Head of caudate nucleus (tissue), 42 donors: ENCODE data around the gene CH25H.
A peak's percentile ranks its signal among the peaks of the same experiment; 100 is the strongest.
"Not testable (repeated sequence)": the region's sequence is repeated elsewhere in the genome, so short reads cannot be mapped to it uniquely, and the experiment has no call there.

Source experiments
- DNase-seq, 42 donors: peaks; one replicate each; pipeline versions ENCODE4 v3.0.0 to v3.0.0-alpha.2; 2020 to 2021; ENCODE audit warnings: mixed read lengths in 7 of 42
- intact Hi-C: fragments of 100-400 bp; cut with DNase I; formaldehyde crosslinking; loops from one replicate; pipeline ENCODE4 v1.15.0; 2022

The CH25H gene, protein sequence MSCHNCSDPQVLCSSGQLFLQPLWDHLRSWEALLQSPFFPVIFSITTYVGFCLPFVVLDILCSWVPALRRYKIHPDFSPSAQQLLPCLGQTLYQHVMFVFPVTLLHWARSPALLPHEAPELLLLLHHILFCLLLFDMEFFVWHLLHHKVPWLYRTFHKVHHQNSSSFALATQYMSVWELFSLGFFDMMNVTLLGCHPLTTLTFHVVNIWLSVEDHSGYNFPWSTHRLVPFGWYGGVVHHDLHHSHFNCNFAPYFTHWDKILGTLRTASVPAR

GRCh38 chr10:89207181-89207800, at the start of gene CH25H:
CH25H (minus strand) TSS chr10:89207317; CDS start chr10:89207292, 25 bp downstream.
- intact Hi-C loops: no loop called here
- peak; percentile 66 to 91 (median 82) for DNase-seq

DNA sequence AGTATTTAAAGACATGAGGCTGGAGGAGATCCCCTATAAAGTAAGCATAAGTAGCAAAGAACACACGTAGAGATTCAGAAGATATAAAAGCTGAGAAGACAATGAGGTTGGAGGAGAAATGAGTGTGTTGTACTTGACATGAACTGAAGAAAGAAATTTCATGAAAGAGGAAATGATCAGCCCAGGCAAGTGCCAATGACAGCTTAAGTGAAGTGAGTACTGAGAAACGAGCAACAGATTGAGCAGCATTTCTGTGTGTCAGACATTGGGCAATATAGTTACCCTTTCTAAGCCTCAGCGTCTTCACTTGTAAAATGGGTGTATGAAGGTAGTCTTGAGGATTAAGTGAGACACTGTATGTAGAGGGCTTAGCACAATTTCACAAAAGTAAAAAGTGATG, 49.2 kb upstream of the CH25H start:
- DNase-seq: no peak
- intact Hi-C loops: no loop called here

DNA sequence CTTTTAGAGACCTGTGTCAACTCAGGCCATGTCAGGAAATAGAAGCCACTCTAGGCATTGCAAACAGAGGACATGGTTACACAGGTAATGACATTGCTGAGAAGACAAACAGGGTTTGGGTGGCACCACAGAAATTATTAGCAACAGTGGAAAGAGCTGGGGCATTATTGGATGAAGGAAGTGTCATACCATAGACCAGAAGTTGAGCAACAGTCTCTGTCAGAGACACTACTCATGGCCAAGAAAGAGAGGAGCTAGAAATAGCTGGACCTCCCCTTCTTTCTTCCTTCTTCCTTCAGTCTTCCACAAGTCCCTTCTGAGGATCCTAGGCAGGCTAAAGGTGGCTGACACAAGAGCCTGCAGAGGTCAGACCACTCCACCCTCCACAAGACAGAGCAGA, 48.7 kb upstream of the CH25H start:
- no peak for DNase-seq
- intact Hi-C loops: no loop called here

GRCh38 chr10:89255091-89255579, 48.0 kb upstream of the CH25H start:
- DNase-seq, intact Hi-C loops: not testable (repeated sequence)

DNA sequence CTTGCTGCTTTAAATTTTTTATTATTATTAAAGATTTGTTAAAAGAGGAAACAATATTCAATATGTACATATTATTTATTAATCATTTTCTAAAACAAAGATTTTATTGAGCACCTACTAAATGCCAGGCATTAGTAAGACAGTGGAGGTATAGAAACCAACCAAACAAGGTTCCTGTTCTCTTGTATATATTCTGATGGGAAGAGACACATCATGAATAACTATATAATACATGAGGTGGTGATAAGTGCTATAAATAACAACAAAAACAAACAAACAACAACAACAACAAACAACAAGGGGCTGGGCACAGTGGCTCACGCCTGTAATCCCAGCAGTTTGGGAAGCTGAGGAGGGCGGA, 45.1 kb upstream of the CH25H start:
- intact Hi-C loops: loop anchor here (5.0 kb wide), 1 partner anchor 35 kb away; no protein-coding TSS in a partner anchor

DNA sequence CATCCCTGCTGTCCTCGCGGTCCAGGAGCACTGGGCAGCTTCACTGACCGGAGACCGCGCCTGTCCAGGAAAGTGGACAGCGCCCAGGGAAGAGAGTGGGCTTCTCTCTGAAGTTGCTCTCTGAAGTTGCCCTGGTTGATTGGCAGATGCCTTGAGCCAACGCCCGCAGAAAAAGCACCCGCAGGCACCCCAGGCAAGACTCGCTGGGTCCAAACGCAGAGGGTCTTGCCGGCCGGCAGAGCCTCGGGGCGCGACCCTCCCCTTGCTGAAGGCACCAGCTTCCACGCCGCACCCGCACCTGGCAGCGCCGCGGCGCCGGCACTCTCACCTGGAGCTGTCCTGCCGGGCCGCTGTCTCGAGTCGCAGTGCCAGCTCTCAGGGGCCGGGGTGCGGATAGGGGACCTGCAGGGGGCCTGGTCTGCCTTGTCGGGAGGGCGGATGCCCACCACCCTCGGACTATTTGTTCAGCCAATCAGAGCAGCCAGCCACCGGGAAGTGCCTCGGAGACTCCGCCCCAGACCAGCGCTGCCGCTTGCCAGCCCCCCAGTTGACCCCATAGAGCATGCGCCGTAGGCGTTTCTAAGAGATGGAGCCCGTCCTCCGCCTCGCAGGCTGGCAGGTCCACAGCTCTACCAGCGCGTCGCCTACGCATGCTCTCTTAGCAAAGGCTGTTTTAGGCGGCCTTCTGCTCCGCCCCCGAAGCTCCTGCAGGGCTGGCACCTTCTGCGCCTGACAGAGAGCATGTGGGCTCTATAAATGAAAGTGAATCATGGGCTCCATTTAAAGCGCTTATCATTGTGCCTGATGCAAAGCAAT, 44.5 kb upstream of the CH25H start, which contains the start of gene LIPA:
LIPA (minus strand) TSS at position 367 of the 816 bp plus-strand sequence. CDS start 4,127 bp downstream, outside the sequence.
- intact Hi-C loops: loop anchor here (5.0 kb wide), 1 partner anchor 34 kb away; no protein-coding TSS in a partner anchor
- peak; percentile 92 to 99 (median 97) for DNase-seq

More for the DNA sequence above, 45.1 kb upstream of the CH25H start:
- no peak for DNase-seq

DNA sequence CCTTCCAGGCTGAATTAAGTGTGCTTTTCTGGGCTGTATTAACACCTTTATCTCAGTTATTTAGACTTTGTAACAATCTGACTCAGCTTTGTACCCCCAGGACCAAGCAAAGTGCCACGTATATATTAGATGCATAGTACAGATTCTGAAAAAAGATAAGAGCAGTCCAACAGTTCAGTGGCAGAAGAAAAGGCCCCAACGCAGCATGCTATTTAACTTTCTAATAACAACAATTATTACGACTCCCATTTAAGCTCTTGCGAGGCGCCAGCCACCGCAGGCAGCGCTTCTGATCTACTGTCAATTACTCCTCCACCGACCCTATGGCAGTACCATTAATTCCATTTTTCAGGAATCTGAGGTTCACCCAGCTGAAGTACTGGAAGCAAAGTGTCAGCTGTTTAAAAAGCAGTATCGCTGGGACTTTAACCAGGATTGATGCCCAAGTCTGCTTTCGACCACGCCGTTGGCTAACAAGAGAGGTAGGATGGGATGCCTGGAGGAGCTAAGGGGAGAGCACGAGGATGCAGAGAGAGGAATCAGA, 43.8 kb upstream of the CH25H start:
- DNase-seq: peak in 14 of 42 donors; percentile 23 to 65 (median 34)
- intact Hi-C loops: loop anchor here (5.0 kb wide), 1 partner anchor 34 kb away; no protein-coding TSS in a partner anchor

- intact Hi-C loops: no loop called here
- no peak for DNase-seq
Measured at GRCh38 chr10:89248990-89249389, 41.9 kb upstream of the CH25H start.

- intact Hi-C loops, DNase-seq: not testable (repeated sequence)
Measured at GRCh38 chr10:89247623-89248022, 40.5 kb upstream of the CH25H start.

DNA sequence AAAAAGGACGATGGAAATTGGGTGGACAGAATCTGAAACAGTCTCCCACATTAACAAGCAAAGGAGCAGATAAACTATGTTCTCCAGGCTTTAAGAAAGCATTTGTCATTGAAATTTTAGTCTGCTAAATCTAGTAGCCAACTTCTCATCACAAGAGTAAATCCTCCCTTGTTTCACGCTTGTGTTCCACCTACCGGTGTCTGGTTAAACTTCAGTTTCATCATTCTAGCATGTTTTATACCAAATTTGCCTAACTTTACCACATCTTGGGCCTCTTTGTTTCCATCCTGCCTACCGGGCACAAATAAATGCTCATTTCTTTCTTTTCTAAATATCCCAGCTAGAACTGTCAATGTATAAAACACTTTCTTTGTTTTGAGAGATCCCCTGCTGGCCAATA, 38.7 kb upstream of the CH25H start:
- no peak for DNase-seq
- intact Hi-C loops: no loop called here

DNA sequence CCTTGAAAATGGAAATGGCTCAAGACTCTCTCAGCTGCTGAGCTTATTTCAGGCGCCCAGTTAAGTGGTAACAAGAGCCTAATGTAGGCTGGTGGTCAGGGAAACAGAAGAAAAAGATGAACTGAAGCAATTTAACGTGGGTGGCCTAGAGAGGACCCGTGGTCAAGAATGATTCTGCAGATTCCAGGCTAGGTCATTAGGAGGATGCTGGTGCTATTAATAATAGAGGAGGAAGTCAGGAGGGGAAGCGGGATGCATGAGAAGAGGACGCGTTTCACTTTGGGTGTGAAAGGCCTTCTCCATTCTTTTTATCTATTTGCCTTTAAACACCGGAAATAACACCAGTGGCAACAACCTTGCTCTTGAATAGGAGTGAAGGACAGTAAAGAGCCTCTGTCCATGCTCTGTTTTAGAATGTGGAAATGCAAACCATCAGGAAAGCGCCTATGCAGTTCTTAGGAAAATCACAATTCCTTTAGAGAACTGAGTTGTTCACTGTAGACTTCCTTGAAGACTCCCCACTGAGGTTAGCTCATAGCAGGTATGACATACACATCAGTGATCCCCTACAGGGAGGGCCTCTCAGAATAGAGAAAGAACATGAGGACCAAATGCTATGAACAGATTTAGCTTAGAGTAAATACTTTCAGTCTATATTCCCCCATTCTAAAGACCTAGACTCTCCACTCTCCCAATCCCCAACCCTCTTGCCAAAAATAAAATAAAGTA, 35.9 kb upstream of the CH25H start:
- DNase-seq: no peak
- intact Hi-C loops: no loop called here

DNA sequence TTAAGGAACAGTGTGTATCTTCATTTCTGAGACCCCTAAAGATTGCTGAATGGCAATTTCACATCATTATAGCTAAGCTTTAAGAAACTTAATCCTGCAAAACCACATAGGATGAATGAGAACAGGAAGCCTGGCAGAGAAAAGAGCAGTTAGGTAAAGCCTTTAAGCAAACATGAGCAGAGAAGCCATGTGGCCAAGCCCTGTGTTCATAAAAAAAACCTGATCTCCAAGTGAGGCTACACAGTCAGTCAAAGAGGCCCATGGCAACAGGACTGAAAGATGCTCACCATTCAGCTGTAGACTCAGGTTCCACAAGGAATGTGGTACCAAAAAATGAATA, 35.2 kb upstream of the CH25H start:
- DNase-seq: no peak
- intact Hi-C loops: no loop called here

DNA sequence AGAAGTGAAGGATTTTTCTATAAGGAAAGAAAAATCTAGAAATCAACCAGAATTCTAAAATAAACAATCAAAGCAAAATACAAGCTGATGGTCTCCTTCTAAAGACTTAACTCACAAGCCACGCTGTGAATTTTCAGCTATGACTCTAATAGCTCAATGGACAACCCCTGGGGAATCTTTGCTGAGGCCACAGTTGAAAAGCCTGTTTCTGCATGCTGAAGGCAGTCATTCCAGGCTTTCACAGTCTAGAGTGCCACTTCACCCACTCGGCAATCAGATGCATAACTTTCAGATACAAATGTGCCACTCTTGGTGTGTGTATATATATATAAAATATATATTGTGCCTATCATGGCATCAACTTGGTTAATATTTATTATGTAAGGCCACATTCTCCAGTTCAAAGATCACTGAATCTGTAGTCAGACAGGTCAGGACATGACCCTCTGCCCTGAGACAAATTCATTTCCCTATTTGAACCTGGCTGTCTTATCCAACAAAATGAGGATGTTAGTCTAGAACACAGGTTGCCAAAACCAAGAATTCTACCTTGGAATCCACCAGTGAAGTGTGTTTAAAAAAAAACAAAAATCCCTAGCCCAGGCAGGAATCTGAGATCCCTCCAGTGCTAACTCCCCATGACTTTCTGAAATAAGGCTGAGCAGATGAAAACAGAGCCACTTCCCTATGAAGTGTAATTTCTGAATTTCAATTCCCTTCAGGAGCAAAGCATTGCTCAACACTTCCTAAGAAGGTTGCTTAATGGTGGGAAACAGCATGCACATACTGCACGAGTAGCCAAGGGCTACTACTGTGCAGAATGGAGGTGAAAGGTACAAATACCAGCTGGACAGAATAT, 34.6 kb upstream of the CH25H start:
- intact Hi-C loops: no loop called here

DNA sequence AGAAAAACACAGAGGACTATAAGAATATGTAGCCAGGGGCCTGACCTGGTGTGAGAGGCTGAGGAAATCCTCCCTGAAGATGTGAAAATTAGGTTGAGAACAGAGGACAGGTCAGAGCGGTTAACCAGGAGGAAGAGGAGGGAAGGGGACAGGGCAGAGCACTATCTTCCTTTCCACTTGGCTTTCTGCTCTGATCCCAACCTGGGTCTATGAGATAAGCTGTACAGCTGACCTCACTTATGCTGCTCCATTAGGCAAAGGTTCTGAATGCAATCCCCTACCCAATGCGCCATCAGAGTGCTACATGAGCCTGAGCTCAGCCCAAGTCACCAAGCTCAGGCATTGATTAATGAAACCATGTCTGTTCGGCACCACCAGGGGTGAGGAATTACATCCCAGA, 33.9 kb upstream of the CH25H start:
- intact Hi-C loops: no loop called here
- DNase-seq: no peak

More for the DNA sequence above, 34.6 kb upstream of the CH25H start:
- DNase-seq: no peak

DNA sequence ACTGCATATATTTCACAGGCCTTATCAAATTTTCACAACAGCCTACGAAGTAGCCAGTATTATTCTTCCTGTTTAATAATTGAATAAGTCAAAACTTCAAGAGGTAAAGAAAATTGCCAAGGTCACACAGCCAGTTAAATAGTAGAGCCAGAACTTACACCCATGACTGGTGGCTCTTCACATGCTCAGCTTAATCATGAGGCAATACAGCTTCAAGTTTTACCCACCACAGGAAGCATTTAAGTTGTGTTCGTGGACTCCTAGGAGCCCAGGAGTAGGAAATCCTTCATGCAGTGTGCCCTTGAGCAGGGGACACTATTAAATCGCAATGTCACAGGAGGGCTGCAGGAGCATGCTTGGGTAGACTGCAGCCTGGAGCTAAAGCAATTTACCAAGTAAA, 33.4 kb upstream of the CH25H start:
- intact Hi-C loops: no loop called here
- no peak for DNase-seq

DNA sequence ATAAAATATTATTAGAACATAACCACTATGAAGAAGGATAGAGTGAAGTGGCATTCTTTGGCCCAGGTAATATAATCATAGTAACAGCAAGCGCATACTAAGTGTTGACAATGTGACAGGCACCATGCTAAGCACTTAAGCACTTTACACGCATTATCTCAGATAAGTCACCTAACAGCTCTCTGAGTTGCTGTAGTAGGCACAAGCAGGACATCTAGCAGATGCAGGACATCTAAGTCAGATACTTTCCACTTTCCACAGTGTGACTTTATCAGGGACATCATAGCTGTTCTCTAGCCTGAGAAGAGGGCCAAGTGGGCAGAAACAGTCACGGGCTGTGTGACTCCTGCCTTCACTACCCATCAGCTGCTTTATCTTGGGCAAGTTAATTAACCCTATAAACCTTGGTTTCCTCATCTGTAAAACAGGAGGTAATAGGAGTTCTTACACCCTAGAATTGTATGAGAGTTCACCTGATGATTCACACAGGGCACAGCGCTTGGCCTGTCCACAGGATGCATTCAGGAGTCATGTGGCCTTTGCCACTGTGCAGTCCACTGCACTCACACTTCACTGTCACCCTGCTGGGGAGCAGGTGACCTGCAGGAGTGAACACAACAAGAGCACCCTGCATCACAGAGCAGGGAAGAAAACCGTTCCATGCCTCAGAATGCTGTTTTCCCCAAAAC, 32.0 kb upstream of the CH25H start:
- intact Hi-C loops: no loop called here
- no peak for DNase-seq

- intact Hi-C loops: no loop called here
- no peak for DNase-seq
Measured at GRCh38 chr10:89237849-89238248, 30.7 kb upstream of the CH25H start.
